ENCODE data around the gene VENTX.

Gene VENTX

DNA sequence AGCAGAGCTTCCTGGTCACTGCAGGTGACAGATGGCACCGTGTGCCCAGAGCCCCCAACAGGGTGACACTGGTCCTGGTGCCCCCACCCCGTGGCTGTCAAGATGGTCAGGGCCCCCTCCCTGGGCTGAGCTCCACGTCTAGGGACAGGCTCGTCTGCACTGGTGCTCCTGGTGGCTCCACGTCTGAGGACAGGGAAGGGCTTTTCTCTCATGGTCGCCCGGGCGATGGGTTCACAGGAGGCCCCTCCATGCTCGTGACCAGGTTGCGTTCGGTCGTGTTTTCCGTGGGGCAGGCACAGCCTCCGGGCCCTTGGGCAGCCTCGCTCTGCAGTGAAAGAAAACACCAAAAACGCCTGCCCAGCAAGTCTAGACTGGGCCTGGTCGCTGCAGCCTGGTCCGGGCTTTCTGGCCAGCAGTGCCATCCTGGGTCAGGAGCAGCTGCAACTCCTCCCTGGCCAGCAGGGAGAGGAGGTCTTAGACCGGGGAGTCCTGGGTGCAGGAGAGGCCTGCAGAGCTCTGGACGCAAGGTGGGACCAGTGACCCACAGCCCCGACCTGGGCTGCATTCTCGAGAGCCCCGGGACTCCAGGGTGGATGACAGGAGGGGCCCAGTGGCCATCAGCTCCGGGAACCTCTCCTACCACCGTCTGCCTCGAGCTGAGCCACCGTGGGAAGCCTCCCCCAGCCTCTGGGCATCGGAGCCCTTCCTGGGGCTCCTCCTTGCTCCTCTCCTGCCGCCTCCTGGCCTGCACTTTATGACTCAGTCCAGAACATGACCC is 35.5 kb upstream of the VENTX start:
- DNase-seq (ENCODE audit: low read depth in 2 of 2, low spot score in 1 of 2) = no peak

DNA sequence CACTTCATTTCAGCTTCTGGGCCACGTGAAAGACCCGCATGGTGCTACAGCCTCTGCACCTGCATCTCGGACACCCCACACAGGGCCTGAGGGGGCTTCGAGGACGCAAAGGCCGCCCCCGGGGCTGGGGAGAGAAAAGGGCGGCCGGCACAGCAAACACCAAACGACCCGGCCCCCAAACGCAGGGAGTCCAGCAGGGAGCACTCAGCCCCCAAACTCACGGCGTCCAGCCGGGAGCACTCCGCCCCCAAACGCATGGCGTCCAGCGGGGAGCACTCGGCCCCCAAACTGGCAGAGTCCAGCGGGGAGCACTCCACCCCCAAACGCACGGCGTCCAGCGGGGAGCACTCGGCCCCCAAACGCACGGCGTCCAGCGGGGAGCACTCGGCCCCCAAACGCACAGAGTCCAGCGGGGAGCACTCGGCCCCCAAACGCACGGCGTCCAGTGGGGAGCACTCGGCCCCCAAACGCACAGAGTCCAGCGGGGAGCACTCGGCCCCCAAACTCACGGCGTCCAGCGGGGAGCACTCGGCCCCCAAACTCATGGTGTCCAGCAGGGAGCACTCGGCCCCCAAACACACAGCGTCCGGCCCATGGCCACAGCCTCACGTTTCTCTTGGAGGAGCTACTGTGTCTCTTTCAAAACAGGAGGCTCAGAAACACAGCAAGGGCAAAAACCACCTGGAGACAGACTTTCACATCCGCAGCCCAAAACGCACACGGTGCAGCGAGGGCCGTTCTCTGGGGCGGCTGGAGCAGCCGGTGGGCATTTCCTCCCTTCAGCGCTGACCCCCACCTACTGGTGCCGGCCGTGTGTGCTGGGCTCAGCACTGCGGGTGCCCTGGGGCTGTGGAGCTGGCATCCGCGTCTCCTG is 34.6 kb upstream of the VENTX start:
- no peak for DNase-seq (ENCODE audit: low read depth in 2 of 2, low spot score in 1 of 2)

DNA sequence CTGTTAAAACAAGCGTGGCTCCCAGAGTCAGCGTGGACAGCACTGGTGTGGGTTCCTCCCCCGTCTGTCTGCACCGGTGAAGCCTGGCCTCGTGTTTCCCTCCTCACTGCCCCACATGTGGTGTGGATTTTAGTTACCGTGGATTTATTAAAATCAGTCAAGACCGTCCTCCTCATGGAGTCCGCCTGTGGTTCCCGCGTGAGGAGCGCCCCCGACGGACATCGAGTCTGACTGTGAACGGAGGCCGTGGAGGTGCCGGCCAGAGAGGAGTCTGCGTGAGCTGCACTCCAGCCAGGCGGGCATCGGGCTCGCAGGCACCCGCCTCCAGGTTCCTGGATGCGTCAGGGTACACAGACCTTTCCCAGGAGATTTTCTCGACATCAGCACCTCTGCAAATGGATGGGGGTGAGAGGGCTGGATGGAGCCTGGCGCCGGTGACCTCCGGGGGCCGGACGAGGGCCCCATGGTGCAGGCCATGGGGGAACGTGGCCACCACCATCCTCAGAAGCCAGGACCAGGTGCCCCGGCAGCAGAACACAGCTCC is 33.9 kb upstream of the VENTX start:
- DNase-seq (ENCODE audit: low read depth in 2 of 2, low spot score in 1 of 2) = no peak

DNA sequence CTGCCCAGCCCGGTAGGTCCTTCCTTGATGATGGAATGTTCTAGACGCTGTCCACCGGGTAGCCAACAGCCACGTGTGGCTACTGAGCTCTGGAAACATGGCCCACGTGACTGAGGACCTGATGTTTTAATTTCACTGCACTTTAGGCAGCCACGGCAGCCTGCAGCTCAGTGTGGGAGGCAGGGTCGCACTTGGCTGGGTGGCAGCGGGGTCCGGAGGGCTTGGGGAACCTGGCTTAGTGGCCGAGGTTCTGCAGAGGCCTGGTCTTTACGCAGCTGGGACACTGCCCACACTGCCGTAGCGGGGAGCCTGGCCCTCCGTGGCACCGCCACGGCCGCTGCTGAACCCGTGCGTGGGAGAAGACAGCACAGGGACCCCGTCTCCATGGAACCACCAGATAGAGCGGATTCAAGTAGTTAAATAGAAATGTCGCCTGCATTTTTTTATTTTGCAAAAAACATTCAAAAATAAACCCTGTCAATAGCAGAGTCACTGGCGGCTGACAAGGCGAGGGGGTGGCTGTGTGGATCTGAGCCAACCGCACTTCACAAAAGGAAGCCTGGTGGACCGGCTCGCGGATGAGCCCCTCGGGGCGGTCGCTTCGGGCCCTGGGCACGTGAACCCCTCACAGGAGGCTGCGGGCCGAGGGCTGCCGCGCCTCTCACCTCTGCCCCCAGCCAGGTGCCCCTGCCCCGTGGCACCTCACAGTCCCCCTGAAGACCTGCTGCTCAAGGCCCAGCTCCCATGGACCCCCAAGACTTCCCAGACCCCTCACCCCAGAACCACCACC is 33.2 kb upstream of the VENTX start:
- no peak for DNase-seq (ENCODE audit: low read depth in 2 of 2, low spot score in 1 of 2)

DNA sequence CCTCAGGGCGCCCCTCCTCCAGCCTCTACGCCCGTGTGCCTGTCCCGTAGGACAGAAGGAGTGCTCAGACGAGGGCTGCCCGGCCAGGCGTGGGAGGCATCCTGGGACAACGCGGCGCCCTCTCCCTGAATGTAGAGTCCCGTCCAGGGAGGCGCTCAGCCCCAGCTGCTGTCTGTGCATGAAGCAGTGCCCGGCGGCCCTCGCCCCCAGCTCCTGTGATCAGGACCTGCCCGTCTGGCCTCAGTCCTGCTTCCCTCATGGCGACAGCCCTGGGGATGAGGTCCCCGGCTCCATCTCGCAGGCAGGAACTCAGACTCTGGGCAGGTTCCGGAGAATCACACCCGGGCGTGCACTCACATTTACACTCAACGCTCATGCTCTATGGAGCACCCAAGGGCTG is 32.5 kb upstream of the VENTX start:
- no peak for DNase-seq (ENCODE audit: low read depth in 2 of 2, low spot score in 1 of 2)

DNA sequence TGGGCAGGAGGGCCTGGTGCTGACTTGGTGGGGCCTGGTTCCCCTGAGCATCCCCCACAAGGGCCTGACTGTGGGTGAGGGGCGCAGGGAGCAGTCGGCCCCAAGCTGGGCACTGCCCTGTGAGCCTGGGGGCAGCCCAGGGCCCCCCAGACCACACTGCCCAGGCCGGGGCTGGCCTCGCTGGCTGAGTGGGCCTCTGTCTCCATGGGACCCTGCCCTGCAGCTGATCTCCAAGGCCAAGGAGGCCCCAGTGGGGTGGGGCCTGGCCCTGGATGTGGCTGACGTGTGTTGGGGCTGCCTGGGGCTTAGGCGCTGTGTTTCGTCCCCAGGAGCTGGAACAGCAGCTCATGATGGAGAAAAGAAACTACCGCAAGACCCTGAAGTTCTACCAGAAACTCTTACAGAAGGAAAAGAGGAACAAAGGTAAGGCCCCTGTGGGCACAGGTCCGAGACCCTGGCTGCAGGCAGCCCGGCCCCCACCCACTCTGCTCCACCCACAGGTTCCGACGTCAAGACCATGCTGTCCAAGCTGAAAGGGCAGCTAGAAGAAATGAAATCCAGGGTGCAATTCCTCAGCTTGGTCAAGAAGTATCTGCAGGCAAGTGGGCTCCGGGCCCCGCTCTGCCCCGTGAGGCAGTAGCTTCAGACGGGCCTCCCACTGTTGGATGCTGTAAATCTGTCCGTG is 31.2 kb upstream of the VENTX start:
- no peak for DNase-seq (ENCODE audit: low read depth in 2 of 2, low spot score in 1 of 2)

DNA sequence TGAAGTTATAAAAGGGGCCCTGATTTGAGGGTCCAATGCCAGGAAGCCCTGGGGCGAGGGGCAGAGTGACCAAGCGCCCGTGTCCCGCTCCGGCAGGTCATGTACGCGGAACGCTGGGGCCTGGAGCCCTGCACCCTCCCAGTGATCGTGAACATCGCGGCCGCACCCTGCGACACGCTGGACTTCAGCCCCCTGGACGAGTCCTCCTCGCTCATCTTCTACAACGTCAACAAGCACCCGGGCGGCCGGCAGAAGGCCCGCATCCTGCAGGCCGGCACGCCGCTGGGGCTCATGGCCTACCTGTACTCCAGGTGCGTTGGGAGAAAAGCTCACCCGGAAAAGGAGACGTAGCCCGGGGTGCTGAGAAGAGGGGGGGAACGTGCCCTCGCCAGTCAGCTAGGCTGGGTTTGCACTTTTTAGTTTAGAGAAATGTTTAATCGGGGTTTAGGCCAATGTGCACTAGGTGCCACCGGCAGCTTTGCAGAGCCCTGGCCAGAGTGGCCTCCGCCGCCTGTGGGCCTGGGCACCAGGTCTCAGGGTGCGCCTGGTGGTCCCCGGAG is 30.5 kb upstream of the VENTX start:
- DNase-seq (ENCODE audit: low read depth in 2 of 2, low spot score in 1 of 2) = no peak

DNA sequence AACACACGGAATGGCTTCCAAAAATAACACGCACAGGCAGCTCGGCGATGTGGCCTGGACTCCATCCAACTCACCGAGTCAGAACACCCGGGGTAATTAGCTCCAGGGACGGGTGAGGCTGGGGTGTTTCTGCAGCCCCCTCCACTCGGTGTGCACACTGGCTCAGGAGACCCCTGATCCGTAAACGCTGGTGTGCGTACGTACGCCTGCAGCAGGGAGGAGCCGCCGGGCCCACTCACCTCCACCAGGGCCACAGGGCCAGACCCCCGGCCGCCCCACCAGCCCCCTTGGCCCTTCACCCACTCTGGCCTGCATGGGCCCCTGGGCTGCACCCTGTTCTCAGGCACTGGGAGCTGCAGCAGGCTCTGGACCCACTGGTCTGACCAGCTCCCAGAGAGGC is 30.0 kb upstream of the VENTX start:
- DNase-seq (ENCODE audit: low read depth in 2 of 2, low spot score in 1 of 2) = no peak

DNA sequence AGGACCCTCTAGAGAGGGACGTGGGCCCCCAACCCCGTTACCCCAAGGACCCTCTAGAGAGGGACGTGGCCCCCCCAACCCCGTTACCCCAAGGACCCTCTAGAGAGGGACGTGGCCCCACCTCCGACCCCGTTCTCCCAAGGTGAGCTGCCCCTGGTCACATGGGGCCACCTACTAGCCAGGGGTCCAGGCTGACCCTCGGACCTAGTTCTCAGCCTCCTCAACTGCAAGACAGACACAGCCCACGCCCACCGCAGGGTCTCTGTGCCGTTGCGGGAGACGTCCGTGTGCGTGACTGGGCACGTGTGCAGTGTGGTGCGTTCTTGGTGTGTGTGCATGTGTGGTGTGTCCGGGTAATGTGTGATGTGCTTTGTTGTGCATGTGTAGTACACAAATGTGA is 29.2 kb upstream of the VENTX start:
- DNase-seq (ENCODE audit: low read depth in 2 of 2, low spot score in 1 of 2) = no peak

DNA sequence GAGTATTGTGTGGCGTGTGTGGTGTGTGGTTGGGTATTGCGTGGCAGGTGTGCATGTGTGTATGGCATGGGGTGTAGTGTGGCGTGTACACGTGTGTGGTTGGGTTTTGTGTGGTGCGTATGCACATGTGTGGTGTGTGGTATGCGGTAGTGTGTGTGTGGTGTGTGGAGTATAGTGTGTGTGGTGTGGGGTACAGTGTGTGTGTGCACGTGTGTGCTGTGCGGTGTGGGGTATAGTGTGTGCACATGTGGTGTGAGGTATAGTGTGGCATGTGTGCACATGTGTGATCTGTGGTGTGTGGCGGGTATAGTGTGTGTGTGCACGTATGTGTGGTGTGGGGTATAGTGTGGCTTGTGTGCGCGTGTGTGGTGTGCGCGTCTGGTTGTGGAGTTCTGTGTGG is 28.5 kb upstream of the VENTX start:
- no peak for DNase-seq (ENCODE audit: low read depth in 2 of 2, low spot score in 1 of 2)

DNA sequence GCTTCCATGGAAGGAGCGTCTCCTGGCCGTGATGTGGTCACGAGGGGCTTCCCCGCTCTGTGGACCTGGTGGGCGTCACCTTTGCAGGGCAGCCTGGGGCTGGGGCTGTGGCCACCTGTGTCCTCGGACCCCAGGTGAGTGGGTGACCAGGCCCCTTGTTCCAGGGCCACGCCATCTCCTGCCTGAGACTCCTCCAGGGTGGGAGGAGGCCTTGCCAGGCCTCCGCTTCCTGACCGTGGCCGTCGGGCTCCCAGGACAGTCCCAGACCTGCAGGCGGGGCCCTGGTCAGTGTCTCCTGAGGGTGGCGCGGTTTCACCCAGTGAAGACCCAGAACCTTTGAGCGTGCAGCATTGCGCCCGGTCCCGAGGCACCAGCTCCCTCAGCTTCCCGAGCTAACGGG is 28.0 kb upstream of the VENTX start:
- no peak for DNase-seq (ENCODE audit: low read depth in 2 of 2, low spot score in 1 of 2)

DNA sequence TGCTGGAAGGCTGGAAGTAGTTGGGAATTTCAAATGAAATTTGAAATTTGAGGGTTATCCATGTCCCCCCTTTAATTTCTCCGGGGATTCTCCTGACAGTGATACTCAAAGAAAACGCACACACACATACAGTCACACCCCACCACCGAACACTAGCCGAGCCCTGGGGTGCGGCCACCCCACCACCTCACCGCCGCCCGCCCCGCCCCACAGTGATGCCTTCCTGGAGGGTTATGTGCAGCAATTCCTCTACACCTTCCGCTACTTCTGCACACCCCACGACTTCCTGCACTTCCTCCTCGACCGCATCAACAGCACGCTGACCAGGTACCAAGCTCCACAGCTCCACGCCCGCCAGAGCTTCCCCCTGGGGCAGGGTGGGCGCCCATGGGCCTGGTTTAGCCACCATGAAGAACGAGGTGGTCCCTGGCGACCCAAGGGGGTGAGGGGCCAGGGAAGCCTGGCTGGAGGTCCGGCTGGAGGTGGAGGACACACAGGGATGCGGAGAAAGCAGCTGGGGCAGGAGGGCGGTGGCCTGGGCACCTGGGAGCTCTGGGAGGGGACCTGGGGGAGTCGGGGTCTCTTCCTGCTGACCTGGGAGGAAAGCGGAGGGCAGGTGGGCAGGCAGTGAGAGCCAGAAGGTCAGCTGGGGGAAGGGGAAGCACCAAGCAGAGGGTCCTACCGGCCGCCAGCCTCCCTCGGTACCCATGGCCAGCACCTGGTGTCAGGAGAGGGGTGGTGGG is 27.1 kb upstream of the VENTX start:
- no peak for DNase-seq (ENCODE audit: low read depth in 2 of 2, low spot score in 1 of 2)

DNA sequence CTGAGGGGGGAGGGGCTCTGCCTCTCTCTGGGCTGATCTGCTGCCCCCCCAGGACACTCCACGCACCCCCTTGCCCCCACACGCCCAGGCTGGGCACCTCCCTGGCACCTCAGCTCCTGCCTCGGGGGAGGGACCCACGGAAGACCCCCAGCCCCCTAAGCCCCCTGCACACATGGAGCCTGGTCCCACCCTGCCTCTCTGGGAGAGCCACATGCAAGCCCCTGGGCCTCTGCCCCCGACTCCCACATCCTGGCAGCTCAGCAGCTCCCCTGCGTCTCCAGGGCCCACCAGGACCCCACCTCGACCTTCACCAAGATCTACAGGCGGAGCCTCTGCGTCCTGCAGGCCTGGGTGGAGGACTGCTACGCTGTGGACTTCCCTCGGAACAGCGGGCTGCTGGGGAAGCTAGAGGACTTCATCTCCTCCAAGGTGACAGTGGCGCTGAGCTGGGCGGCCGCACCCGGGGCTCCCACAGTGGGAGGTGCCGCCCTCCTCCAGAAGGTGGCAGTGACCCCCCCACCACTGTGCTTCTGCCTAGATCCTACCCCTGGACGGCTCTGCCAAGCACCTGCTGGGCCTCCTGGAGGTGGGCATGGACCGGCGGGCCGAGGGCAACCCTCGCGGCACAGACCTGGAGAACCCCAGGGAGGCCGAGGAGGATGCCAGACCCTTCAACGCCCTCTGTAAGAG is 26.4 kb upstream of the VENTX start:
- DNase-seq (ENCODE audit: low read depth in 2 of 2, low spot score in 1 of 2) = no peak

DNA sequence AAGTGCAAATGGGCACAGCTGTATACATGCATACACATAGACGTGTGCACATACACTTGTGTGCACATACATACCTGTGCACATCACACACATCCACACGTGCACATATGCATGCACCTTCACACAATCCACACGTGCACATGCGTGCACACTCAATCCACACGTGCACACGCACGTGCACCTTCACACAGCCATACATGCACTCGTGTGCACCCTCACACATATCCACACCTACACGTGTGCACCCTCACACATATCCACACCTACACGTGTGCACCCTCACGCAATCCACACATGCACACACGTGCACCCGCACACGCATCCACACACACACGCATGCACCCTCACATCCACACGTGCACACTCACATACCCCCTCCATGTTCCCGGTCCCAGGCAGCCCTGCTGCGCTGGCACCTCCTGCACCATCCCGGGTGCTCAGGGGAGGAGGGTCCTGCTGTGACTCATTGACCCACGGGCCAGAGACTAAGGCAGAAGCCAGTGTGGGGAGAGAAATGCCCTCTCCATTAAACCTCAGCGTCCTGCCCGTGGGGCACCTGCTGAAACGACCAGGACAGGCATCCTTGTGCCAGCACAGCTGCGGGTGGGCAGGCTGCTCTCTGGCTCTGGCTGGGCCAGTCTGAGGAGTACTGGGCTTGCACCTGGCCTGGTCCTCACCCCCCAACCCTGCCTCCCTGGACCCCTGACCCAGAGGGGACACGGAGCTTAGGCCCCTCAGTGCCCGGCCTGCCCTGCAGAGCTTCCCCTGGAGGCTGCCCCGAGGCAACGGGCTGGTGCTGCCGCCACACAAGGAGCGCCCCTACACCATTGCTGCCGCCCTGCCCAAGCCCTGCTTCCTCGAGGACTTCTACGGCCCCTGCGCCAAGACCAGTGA is 25.4 kb upstream of the VENTX start:
- DNase-seq (ENCODE audit: low read depth in 2 of 2, low spot score in 1 of 2) = no peak

DNA sequence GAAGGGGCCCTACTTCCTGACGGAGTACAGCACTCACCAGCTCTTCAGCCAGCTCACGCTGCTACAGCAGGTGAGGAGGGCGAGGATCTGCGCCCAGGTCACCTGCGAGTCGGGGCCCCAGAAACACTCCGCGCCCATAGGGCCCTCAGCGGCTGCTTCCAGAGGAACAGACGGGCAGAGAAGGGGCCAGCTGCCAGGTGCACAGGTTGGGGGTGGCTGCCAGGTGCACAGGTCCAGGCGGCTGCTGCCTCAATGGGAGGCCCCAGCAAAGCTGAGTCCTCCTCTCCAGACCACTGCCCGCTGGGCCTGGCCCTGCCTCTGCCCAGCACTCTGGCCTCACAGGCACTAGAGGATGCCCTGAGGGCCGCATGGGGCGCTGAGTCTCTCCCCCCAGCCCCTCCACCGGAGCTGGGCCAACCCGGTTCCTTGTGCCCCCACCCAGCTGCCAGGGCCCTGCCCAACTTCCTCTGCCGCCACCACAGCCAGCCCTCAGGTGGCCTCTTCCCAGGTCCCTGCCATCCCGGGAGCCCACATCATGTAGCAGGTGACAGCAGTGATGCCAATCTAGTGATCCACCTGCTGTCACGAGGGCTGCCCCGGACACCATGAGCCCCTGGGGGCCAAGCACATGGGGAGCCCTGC is 24.7 kb upstream of the VENTX start:
- no peak for DNase-seq (ENCODE audit: low read depth in 2 of 2, low spot score in 1 of 2)

DNA sequence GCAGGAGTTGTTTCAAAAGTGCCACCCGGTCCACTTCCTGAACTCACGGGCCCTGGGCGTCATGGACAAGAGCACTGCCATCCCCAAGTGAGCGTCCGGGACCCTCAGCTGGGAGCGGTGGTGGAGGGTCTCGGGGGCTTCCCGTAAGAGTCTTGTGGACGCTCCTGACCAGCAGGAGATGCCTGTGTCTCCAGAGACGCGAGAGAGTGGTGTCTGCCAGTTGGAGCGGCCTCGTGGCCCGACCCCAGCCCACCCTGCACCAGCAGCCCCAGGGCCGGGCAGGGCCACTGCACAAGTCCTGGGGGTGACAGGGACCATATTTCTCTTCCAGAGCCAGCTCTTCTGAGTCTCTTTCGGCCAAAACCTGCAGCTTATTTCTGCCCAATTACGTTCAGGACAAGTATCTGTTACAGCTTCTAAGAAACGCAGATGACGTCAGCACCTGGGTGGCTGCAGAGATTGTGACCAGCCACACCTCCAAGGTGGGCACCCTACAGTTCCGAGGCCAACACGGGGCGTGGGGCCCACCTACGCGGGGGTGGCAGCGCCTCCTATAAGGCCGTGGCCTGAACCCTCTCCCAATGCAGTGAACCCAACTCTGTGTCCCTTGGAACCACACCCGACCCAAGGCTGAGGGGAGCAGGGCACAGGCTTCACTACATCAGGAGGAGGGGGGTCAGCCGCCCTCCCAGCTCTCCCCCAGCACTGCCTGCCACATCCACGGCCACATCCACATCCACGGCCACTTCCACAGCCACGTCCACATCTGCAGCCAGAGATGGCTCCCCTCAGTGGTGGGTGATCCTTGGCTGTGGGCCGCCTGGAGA is 23.8 kb upstream of the VENTX start:
- DNase-seq (ENCODE audit: low read depth in 2 of 2, low spot score in 1 of 2) = no peak

Measured in stimulated activated CD8-positive, alpha-beta memory T cell treated with anti-CD3 and anti-CD28 coated beads, Interleukin-4, amount 100 ng/mL, for 4 hours (primary cell).